NOMO-1 (cell line): ENCODE data around the gene KIR3DL3.
A peak's percentile ranks its signal among the peaks of the same experiment; 100 is the strongest.
"Not testable (repeated sequence)": the region's sequence is repeated elsewhere in the genome, so short reads cannot be mapped to it uniquely, and the experiment has no call there.

ENCODE experiments used
- DNase-seq, 2 experiments: peaks; one replicate each; lab custom pipeline; 2025; ENCODE audit not compliant: unreplicated experiment in 2 of 2; lab: John Stamatoyannopoulos, UW

KIR3DL3 gene

GRCh38 chr19:54775830-54776229, 51.6 kb downstream of the KIR3DL3 start:
- DNase-seq = not testable (repeated sequence)

- DNase-seq = not testable (repeated sequence)
Measured at GRCh38 chr19:54777851-54778250, 53.6 kb downstream of the KIR3DL3 start.

GRCh38 chr19:54778896-54779295, 54.7 kb downstream of the KIR3DL3 start:
- DNase-seq = peak in 1 of 2 experiments; percentile 59

- not testable (repeated sequence) for DNase-seq
Measured at GRCh38 chr19:54782916-54783315, 58.7 kb downstream of the KIR3DL3 start.
